H9 (cell line): Measurements from ENCODE around the gene TXLNG. TPM values are rescaled to one million over a fixed set of nuclear protein-coding genes. Genes with fewer than 3 reads are reported as not detected.

Experiments used
- DNase-seq: peaks from one replicate; pipeline ENCODE4 v3.0.0-alpha.2; 2017
- H2AFZ ChIP-seq: one replicate; pipeline ENCODE4 v1.6.1; 2013; ENCODE audit warnings: mild to moderate bottlenecking, low read length, control low read depth, moderate library complexity
- H2AK5ac ChIP-seq: 2 replicates; pipeline ENCODE4 v1.6.1; 2013; ENCODE audit warnings: low read length, control low read depth, mixed read lengths; ENCODE audit not compliant: insufficient read length
- H2BK120ac ChIP-seq: one replicate; pipeline ENCODE4 v1.6.1; 2013; ENCODE audit warnings: low read depth, mild to moderate bottlenecking, low read length, control low read depth, inconsistent platforms; ENCODE audit not compliant: poor library complexity, severe bottlenecking
- H2BK12ac ChIP-seq: 2 replicates; pipeline ENCODE4 v1.6.1; 2013; ENCODE audit warnings: low read length, control low read depth, mixed read lengths, low read depth; ENCODE audit not compliant: insufficient read length
- H2BK15ac ChIP-seq: 2 replicates; pipeline ENCODE4 v1.6.1; 2013; ENCODE audit warnings: low read depth, low read length, control low read depth
- H2BK20ac ChIP-seq: one replicate; pipeline ENCODE4 v1.6.1; 2013; ENCODE audit warnings: low read depth, mild to moderate bottlenecking, low read length, control low read depth, inconsistent platforms; ENCODE audit not compliant: poor library complexity, severe bottlenecking
- H2BK5ac ChIP-seq: 2 replicates; pipeline ENCODE4 v1.6.1; 2013; ENCODE audit warnings: low read length, control low read depth, mixed read lengths; ENCODE audit not compliant: insufficient read length
- H3K14ac ChIP-seq: 2 replicates; pipeline ENCODE4 v1.6.1; 2013; ENCODE audit warnings: low read length, control low read depth; ENCODE audit not compliant: insufficient read depth
- H3K18ac ChIP-seq: 2 replicates; pipeline ENCODE4 v1.6.1; 2013; ENCODE audit warnings: low read depth, mild to moderate bottlenecking, mixed read lengths, low read length, control low read depth; ENCODE audit not compliant: insufficient read length
- H3K23ac ChIP-seq: 2 replicates; pipeline ENCODE4 v1.6.1; 2013; ENCODE audit warnings: low read length, control low read depth, mixed read lengths, low read depth; ENCODE audit not compliant: insufficient read length
- H3K23me2 ChIP-seq: 2 replicates; pipeline ENCODE4 v1.6.1; 2013; ENCODE audit warnings: low read depth, mild to moderate bottlenecking, mixed read lengths, low read length, control low read depth; ENCODE audit not compliant: insufficient read length, poor library complexity, severe bottlenecking
- H3K27ac ChIP-seq: 2 replicates; pipeline ENCODE4 v1.5.1; 2013; ENCODE audit warnings: low read length, control low read depth, mixed read lengths, low read depth; ENCODE audit not compliant: insufficient read length
- H3K27me3 ChIP-seq: 2 replicates; pipeline ENCODE4 v1.6.1; 2013; ENCODE audit warnings: low read length, control low read depth, inconsistent platforms; ENCODE audit not compliant: insufficient read depth
- H3K4ac ChIP-seq: 2 replicates; pipeline ENCODE4 v1.6.1; 2013; ENCODE audit warnings: low read depth, mild to moderate bottlenecking, control low read depth, inconsistent platforms, low read length, moderate library complexity
- H3K4me1 ChIP-seq: 2 replicates; pipeline ENCODE4 v1.6.1; 2013; ENCODE audit warnings: low read length, control low read depth, inconsistent platforms; ENCODE audit not compliant: insufficient read depth
- H3K4me2 ChIP-seq: 2 replicates; pipeline ENCODE4 v1.6.1; 2013; ENCODE audit warnings: low read length, control low read depth, mixed read lengths; ENCODE audit not compliant: insufficient read length, insufficient read depth
- H3K56ac ChIP-seq: 2 replicates; pipeline ENCODE4 v1.6.1; 2013; ENCODE audit warnings: low read depth, mild to moderate bottlenecking, mixed read lengths, low read length, control low read depth; ENCODE audit not compliant: insufficient read length
- H3K79me1 ChIP-seq: 2 replicates; pipeline ENCODE4 v1.6.1; 2013; ENCODE audit warnings: low read depth, mild to moderate bottlenecking, moderate library complexity, low read length, control low read depth, inconsistent platforms; ENCODE audit not compliant: insufficient read depth, poor library complexity, severe bottlenecking
- H3K79me2 ChIP-seq: 2 replicates; pipeline ENCODE4 v1.6.1; 2013; ENCODE audit warnings: low read length, control low read depth, inconsistent platforms; ENCODE audit not compliant: insufficient read depth
- H3K9ac ChIP-seq: 2 replicates; pipeline ENCODE4 v1.6.1; 2013; ENCODE audit warnings: low read length, control low read depth, mixed read lengths; ENCODE audit not compliant: insufficient read length; ENCODE audit errors: extremely low read depth
- H3K9me3 ChIP-seq: one replicate; pipeline ENCODE4 v1.6.1; 2013; ENCODE audit warnings: low read depth, low read length, inconsistent platforms; ENCODE audit not compliant: control insufficient read depth
- H3T11ph ChIP-seq: one replicate; pipeline ENCODE4 v1.6.1; 2013; ENCODE audit warnings: mild to moderate bottlenecking, low read length, control low read depth, inconsistent platforms
- H4K20me1 ChIP-seq: one replicate; pipeline ENCODE4 v1.6.1; 2013; ENCODE audit not compliant: control insufficient read depth, insufficient read length, insufficient read depth
- H4K5ac ChIP-seq: 2 replicates; pipeline ENCODE4 v1.6.1; 2013; ENCODE audit warnings: low read depth, mild to moderate bottlenecking, mixed read lengths, low read length, control low read depth; ENCODE audit not compliant: insufficient read length
- H4K8ac ChIP-seq: replicated peaks from 2 replicates; pipeline ENCODE4 v1.6.1; 2013; ENCODE audit warnings: low read length, control low read depth, mixed read lengths, low read depth; ENCODE audit not compliant: insufficient read length
- H4K91ac ChIP-seq: 2 replicates; pipeline ENCODE4 v1.6.1; 2013; ENCODE audit warnings: low read depth, mild to moderate bottlenecking, moderate library complexity, mixed read lengths, low read length, control low read depth; ENCODE audit not compliant: insufficient read length
- H3K27ac Mint-ChIP-seq, 3 experiments: 2 replicates in 2 of 3; 3 replicates in 1 of 3; pipeline ENCODE4 v1.8.0; 2020 to 2021; ENCODE audit warnings: mixed read lengths in 3 of 3, mild to moderate bottlenecking in 1 of 3, moderate library complexity in 1 of 3
- H3K27me3 Mint-ChIP-seq: 2 replicates; pipeline ENCODE4 v1.8.0; 2021; ENCODE audit warnings: low read depth, mild to moderate bottlenecking, moderate library complexity, mixed read lengths
- H3K36me3 Mint-ChIP-seq, 3 experiments: 2 replicates in 2 of 3; 3 replicates in 1 of 3; pipeline ENCODE4 v1.8.0; 2020 to 2021; ENCODE audit warnings: low read depth in 3 of 3, mixed read lengths in 3 of 3; ENCODE audit not compliant: insufficient read depth in 1 of 3
- H3K4me1 Mint-ChIP-seq, 2 experiments: 2 replicates each; pipeline ENCODE4 v1.8.0; 2020; ENCODE audit warnings: mixed read lengths in 2 of 2
- H3K4me3 Mint-ChIP-seq, 2 experiments: 2 replicates in 1 of 2; 3 replicates in 1 of 2; pipeline ENCODE4 v1.8.0; 2020 to 2021; ENCODE audit warnings: mild to moderate bottlenecking in 2 of 2, mixed read lengths in 2 of 2, moderate library complexity in 1 of 2
- H3K9me3 Mint-ChIP-seq, 2 experiments: 2 replicates in 1 of 2; 3 replicates in 1 of 2; pipeline ENCODE4 v1.8.0; 2020; ENCODE audit warnings: mild to moderate bottlenecking in 2 of 2, mixed read lengths in 2 of 2, moderate library complexity in 1 of 2
- WGBS: extraction: QIAGEN DNeasy Blood & Tissue Kit; methylation state at CpG from one replicate; pipeline ENCODE4 v1.1.7; 2013; ENCODE audit warnings: missing lambda C conversion rate, low lambda C conversion rate, mixed read lengths; ENCODE audit not compliant: insufficient read length; ENCODE audit errors: extremely low coverage; 5-methylcytosine and 5-hydroxymethylcytosine counted together
- total RNA-seq: library from RNA; stranded (reverse); gene quantifications from 2 replicates; pipeline ENCODE4 v1.2.1, GENCODE V29; 2021
- TF ChIP-seq, protein P1 (sequence below): fragments of 200-600 bp; sonication (generic); conservative IDR thresholded peaks from 3 replicates; pipeline ENCODE4 v1.8.0; 2021; ENCODE audit warnings: antibody characterized with exemption, mild to moderate bottlenecking

TXLNG gene
- total RNA-seq, 1 experiment from 2014 or later: 90.7 TPM

DNA sequence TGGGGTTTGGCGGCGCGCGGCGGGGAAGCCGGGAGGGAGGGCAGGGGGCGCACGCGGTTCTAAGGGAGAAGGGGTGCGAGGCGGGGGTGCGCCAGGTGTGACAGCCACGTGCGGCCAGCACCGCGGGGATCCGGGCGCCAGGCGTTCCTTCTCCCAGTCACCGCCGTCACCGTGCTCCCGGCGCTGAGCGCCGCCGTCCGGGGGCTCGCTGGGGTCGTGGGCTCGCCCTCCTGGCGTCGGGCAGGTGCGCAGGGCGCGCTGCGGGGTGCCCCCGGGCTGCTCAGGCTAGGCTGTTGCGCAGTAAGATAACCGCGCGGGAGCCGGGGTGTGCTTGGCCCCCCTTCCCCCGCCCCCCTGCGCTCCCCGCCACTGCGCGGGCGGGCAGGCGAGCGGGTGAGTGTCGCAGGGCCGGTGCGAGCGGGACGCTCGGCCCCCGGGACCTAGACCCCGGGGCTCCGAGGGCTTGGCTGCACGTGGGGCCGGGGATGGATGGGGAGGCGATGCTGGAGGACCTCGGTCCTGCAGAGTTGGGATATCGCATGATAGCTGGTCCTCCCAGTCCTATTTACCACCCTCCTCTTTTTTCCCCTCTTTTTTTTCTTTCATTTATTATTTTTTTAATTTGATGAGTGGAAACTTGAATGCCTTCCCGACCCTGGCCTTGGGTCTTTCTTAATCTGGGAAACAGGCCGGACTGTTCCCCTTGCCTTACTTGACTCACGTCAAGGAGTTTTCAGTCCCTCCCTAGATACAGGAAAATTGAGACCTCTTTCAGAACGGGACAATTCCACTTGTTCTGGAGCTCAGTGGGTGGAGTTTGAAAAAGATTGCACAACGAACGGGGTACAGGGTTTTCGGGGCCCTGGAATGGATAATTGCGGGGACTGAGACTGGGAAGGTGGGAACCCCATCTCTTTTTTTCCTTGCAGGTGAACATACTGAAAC, 797 bp downstream of the TXLNG start:
- Histone ChIP-seq H3K56ac (no peak overlapping the region), H2BK120ac (no peak overlapping the region), H3K27me3 (no peaks in the 10 kb centered on the region), H4K20me1 (no peaks in the 10 kb centered on the region), H3T11ph (no peak overlapping the region), H3K4ac (no peak overlapping the region), H3K9ac (peak overlapping the region; percentile 90), H2BK20ac (no peak overlapping the region), H4K8ac (no peak overlapping the region), H4K91ac (no peak overlapping the region), H3K4me2 (peak overlapping the region; percentile 99), H3K79me2 (peaks cover 40% of the 10 kb centered on the region), H4K5ac (no peak overlapping the region), H3K23me2 (peaks cover 13% of the 10 kb centered on the region), H2AK5ac (no peak overlapping the region), H3K18ac (no peak overlapping the region), H2BK15ac (no peak overlapping the region), H3K27ac (no peak overlapping the region), H3K9me3 (no peaks in the 10 kb centered on the region), H3K23ac (no peak overlapping the region), H2BK12ac (no peak overlapping the region), H2AFZ (no peak overlapping the region), H3K14ac (peak overlapping the region; percentile 80; the same call in 1 of the 2 replicates), H3K79me1 (peaks cover 7% of the 10 kb centered on the region), H2BK5ac (no peak overlapping the region), H3K4me1 (peaks cover 2% of the 10 kb centered on the region)
- Mint-ChIP-seq H3K9me3 (no peaks in the 10 kb centered on the region; a peak in 1 of 5 replicates), H3K4me3 (peak overlapping the region; percentile 92 to 93), H3K36me3 (peaks cover 22 to 40% (median 25%) of the 10 kb centered on the region in 3 experiments), H3K4me1 (peaks cover 12 to 14% of the 10 kb centered on the region in 2 experiments), H3K27me3 (no peaks in the 10 kb centered on the region), H3K27ac (peak overlapping the region in 2 of 3 experiments; percentile 68 to 98; a peak in 5 of 7 replicates)
- no peak for DNase-seq
- TF ChIP-seq, protein P1, sequence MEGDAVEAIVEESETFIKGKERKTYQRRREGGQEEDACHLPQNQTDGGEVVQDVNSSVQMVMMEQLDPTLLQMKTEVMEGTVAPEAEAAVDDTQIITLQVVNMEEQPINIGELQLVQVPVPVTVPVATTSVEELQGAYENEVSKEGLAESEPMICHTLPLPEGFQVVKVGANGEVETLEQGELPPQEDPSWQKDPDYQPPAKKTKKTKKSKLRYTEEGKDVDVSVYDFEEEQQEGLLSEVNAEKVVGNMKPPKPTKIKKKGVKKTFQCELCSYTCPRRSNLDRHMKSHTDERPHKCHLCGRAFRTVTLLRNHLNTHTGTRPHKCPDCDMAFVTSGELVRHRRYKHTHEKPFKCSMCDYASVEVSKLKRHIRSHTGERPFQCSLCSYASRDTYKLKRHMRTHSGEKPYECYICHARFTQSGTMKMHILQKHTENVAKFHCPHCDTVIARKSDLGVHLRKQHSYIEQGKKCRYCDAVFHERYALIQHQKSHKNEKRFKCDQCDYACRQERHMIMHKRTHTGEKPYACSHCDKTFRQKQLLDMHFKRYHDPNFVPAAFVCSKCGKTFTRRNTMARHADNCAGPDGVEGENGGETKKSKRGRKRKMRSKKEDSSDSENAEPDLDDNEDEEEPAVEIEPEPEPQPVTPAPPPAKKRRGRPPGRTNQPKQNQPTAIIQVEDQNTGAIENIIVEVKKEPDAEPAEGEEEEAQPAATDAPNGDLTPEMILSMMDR: no peak
- WGBS: no CpG with 5 or more reads among the region's 73 CpGs
